ENCODE measurements around the gene CD47. TPM values are rescaled to one million over a fixed set of nuclear protein-coding genes. Genes with fewer than 3 reads are reported as not detected.

The CD47 gene
- polyA plus RNA-seq, 1 of the 3 experiments (the other 2 are of a cell fraction): 19.6 TPM

GRCh38 chr3:108070356-108070755, 20.5 kb downstream of the CD47 start:
- CTCF ChIA-PET: no interaction called here

GRCh38 chr3:108067768-108068167, 23.1 kb downstream of the CD47 start:
- Histone ChIP-seq H3F3A (replicated peaks; ENCODE audit: insufficient read depth) (no peaks in the 10 kb centered on the region), H3K27me3 (ENCODE audit: insufficient read depth) (no peaks in the 10 kb centered on the region), H3K9me2 (no peaks in the 10 kb centered on the region), H3K9ac (no peak overlapping the region), H3K36me3 (replicated peaks in 1 of 2; ENCODE audit: control insufficient read depth in 1 of 2, insufficient read depth in 2 of 2, low read length in 1 of 2) (peaks cover 19 to 25% of the 10 kb centered on the region in 2 experiments), H2AFZ (ENCODE audit: low read depth) (no peak overlapping the region), H3K4me1 (ENCODE audit: control insufficient read depth in 1 of 2, insufficient read depth in 2 of 2, low read depth in 1 of 2, low read length in 1 of 2) (no peaks in the 10 kb centered on the region; a peak in 2 of 4 replicates), H3K9me3 (no peaks in the 10 kb centered on the region), H4K20me1 (ENCODE audit: insufficient read depth) (no peaks in the 10 kb centered on the region), H3K79me2 (ENCODE audit: insufficient read depth) (no peaks in the 10 kb centered on the region; the same call in 1 of the 2 replicates), H3K27ac (ENCODE audit: low read depth in 2 of 2, low read length in 1 of 2) (no peak overlapping the region), H3K4me3 (ENCODE audit: low read depth in 2 of 2, low read length in 1 of 2) (no peak overlapping the region), H3K4me2 (no peak overlapping the region)
- ChIA-PET CTCF (no interaction called here), POLR2A (no interaction called here)
- no peak for DNase-seq
- TF ChIP-seq PBX3 (IDR thresholded peaks at IDR 0.05) (no peak), CHD2 (IDR thresholded peaks at IDR 0.05; ENCODE audit: low read length, partially characterized antibody) (no peak), CTCF (IDR thresholded peaks at IDR 0.05) (no peak), USF2 (IDR thresholded peaks at IDR 0.05; ENCODE audit: borderline replicate concordance, low read depth, low read length) (no peak), IRF3 (IDR thresholded peaks at IDR 0.05; ENCODE audit: low read depth, low read length) (no peak), RCOR1 (IDR thresholded peaks at IDR 0.05; ENCODE audit: low read length) (no peak), TCF12 (IDR thresholded peaks at IDR 0.05) (no peak), RXRA (IDR thresholded peaks at IDR 0.05; ENCODE audit: borderline replicate concordance, low read depth) (no peak), MAX (IDR thresholded peaks at IDR 0.05; ENCODE audit: low read depth) (no peak), TEAD4 (IDR thresholded peaks at IDR 0.05; ENCODE audit: borderline replicate concordance, insufficient read depth) (no peak)
- WGBS (ENCODE audit: low lambda C conversion rate): 76% methylated on average over 1 of the region's 1 CpG

More at GRCh38 chr3:108070356-108070755, 20.5 kb downstream of the CD47 start:
- Histone ChIP-seq H3K4me2 (no peak overlapping the region), H3F3A (replicated peaks; ENCODE audit: insufficient read depth) (no peaks in the 10 kb centered on the region), H3K79me2 (ENCODE audit: insufficient read depth) (no peaks in the 10 kb centered on the region; the same call in 1 of the 2 replicates), H4K20me1 (ENCODE audit: insufficient read depth) (no peaks in the 10 kb centered on the region), H3K9me2 (no peaks in the 10 kb centered on the region), H3K4me3 (ENCODE audit: low read depth in 2 of 2, low read length in 1 of 2) (no peak overlapping the region), H3K27me3 (ENCODE audit: insufficient read depth) (no peaks in the 10 kb centered on the region), H3K4me1 (ENCODE audit: control insufficient read depth in 1 of 2, insufficient read depth in 2 of 2, low read depth in 1 of 2, low read length in 1 of 2) (no peaks in the 10 kb centered on the region; a peak in 1 of 4 replicates), H3K36me3 (replicated peaks in 1 of 2; ENCODE audit: control insufficient read depth in 1 of 2, insufficient read depth in 2 of 2, low read length in 1 of 2) (peaks cover 19 to 22% of the 10 kb centered on the region in 2 experiments), H3K27ac (ENCODE audit: low read depth in 2 of 2, low read length in 1 of 2) (no peak overlapping the region), H3K9me3 (no peaks in the 10 kb centered on the region), H2AFZ (ENCODE audit: low read depth) (no peak overlapping the region), H3K9ac (no peak overlapping the region)
- 80% methylated on average over 6 of the region's 6 CpGs for WGBS (ENCODE audit: low lambda C conversion rate)
- POLR2A ChIA-PET: no interaction called here
- no peak for DNase-seq
- no peak for TF ChIP-seq TCF12 (IDR thresholded peaks at IDR 0.05)
- no peak for TF ChIP-seq JUND (IDR thresholded peaks at IDR 0.05)
- no peak for TF ChIP-seq USF2 (IDR thresholded peaks at IDR 0.05; ENCODE audit: borderline replicate concordance, low read depth, low read length)
- no peak for TF ChIP-seq GABPA (IDR thresholded peaks at IDR 0.05; ENCODE audit: low read depth)
- TF ChIP-seq MXI1 (IDR thresholded peaks at IDR 0.05; ENCODE audit: low read depth, low read length): no peak
- no peak for TF ChIP-seq USF1 (IDR thresholded peaks at IDR 0.05; ENCODE audit: borderline replicate concordance, low read depth)
- no peak for TF ChIP-seq MEF2A (IDR thresholded peaks at IDR 0.05; ENCODE audit: borderline replicate concordance, low read depth)

Data from SK-N-SH (cell line).